RPMI8226 (cell line): ENCODE data around the gene CLDN10.
"Not testable (repeated sequence)": the region's sequence is repeated elsewhere in the genome, so short reads cannot be mapped to it uniquely, and the experiment has no call there.

Experiments used
- DNase-seq: peaks from one replicate; pipeline ENCODE4 v3.0.0-alpha.2; 2015

CLDN10 gene

GRCh38 chr13:95552539-95553441, at the start of gene CLDN10:
Gene CLDN10 (plus strand): TSS chr13:95552720. CDS start chr13:95552754, 34 bp downstream.
- no peak for DNase-seq

GRCh38 chr13:95503662-95504061, 48.9 kb upstream of the CLDN10 start:
- DNase-seq = no peak

GRCh38 chr13:95505265-95505664, 47.3 kb upstream of the CLDN10 start:
- DNase-seq = no peak

- DNase-seq = no peak
These were observed 46.5 kb upstream of the CLDN10 start for GRCh38 chr13:95505986-95506385.

GRCh38 chr13:95507991-95508390, 44.5 kb upstream of the CLDN10 start:
- DNase-seq = no peak

GRCh38 chr13:95508996-95509395, 43.5 kb upstream of the CLDN10 start:
- no peak for DNase-seq

- no peak for DNase-seq
These were observed 42.8 kb upstream of the CLDN10 start for GRCh38 chr13:95509521-95510310.

- no peak for DNase-seq
These were observed 41.6 kb upstream of the CLDN10 start for GRCh38 chr13:95510950-95511349.

- DNase-seq = no peak
These were observed 40.1 kb upstream of the CLDN10 start for GRCh38 chr13:95512424-95512823.

GRCh38 chr13:95512957-95513356, 39.6 kb upstream of the CLDN10 start:
- no peak for DNase-seq

GRCh38 chr13:95515606-95516005, 36.9 kb upstream of the CLDN10 start:
- DNase-seq = not testable (repeated sequence)

GRCh38 chr13:95516021-95516420, 36.5 kb upstream of the CLDN10 start:
- no peak for DNase-seq

- no peak for DNase-seq
These were observed 36.0 kb upstream of the CLDN10 start for GRCh38 chr13:95516492-95516891.

GRCh38 chr13:95523598-95523997, 28.9 kb upstream of the CLDN10 start:
- DNase-seq = no peak

GRCh38 chr13:95524264-95524901, 28.1 kb upstream of the CLDN10 start:
- DNase-seq = no peak

GRCh38 chr13:95527955-95528354, 24.6 kb upstream of the CLDN10 start:
- no peak for DNase-seq

- DNase-seq = no peak
These were observed 22.3 kb upstream of the CLDN10 start for GRCh38 chr13:95530178-95530577.

- DNase-seq = no peak
These were observed 18.9 kb upstream of the CLDN10 start for GRCh38 chr13:95533545-95534160.

GRCh38 chr13:95535243-95535642, 17.3 kb upstream of the CLDN10 start:
- DNase-seq = no peak

- DNase-seq = peak; percentile 32
These were observed 15.8 kb upstream of the CLDN10 start for GRCh38 chr13:95536632-95537241.

- peak; percentile 3 for DNase-seq
These were observed 11.6 kb upstream of the CLDN10 start for GRCh38 chr13:95540888-95541287.

GRCh38 chr13:95541308-95541707, 11.2 kb upstream of the CLDN10 start:
- no peak for DNase-seq
